Endothelial cell of umbilical vein (primary cell): Measurements from ENCODE around the gene CCDC70.

Experiments
- POLR2A ChIP-seq: IDR thresholded peaks from 2 replicates; pipeline ENCODE4 v1.6.1; 2012; ENCODE audit warnings: low read depth, mild to moderate bottlenecking, control low read depth, low read length
- POLR2AphosphoS5 ChIP-seq: IDR thresholded peaks from 2 replicates; pipeline ENCODE4 v1.6.1; 2012; ENCODE audit warnings: low read depth, mild to moderate bottlenecking, control low read depth, low read length, moderate library complexity; ENCODE audit not compliant: insufficient read depth
- TF ChIP-seq, protein P1 (sequence below), 2 donors: IDR thresholded peaks; 1 replicate in 1 of 2; 2 replicates in 1 of 2; pipeline ENCODE4 v1.5.1; 2011; ENCODE audit warnings: low read length in 2 of 2, mild to moderate bottlenecking in 2 of 2, moderate library complexity in 2 of 2, control low read depth in 1 of 2, inconsistent platforms in 1 of 2, low read depth in 1 of 2; ENCODE audit not compliant: insufficient read depth in 1 of 2; ENCODE audit errors: extremely low read depth in 1 of 2

DNA sequence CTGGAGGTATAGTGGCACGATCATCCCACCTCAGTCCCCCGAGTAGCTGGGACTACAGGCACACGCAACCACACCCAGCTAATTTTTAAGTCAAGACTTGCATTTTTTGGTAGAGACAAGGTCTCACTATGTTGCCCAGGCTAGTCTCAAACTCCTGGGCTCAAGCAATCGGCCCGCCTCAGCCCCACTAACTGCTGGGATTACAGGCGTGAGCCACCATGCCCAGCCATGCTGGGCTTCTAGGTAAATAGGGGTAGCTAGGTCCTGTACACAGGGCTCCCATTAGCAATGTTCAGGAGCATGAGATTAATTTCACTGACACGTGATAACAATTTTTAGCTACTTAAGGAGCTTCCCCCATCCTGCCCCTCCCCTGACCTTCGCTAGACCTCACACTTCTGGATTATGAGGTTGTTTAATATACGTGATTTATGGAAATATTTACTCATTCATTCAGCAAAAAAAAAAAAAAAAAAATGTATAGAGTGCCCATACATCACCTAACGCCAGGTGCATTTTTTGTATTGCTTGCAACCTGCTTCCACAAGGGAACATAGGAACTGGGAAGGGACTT lies 36.0 kb upstream of the CCDC70 start:
- TF ChIP-seq, protein P1, sequence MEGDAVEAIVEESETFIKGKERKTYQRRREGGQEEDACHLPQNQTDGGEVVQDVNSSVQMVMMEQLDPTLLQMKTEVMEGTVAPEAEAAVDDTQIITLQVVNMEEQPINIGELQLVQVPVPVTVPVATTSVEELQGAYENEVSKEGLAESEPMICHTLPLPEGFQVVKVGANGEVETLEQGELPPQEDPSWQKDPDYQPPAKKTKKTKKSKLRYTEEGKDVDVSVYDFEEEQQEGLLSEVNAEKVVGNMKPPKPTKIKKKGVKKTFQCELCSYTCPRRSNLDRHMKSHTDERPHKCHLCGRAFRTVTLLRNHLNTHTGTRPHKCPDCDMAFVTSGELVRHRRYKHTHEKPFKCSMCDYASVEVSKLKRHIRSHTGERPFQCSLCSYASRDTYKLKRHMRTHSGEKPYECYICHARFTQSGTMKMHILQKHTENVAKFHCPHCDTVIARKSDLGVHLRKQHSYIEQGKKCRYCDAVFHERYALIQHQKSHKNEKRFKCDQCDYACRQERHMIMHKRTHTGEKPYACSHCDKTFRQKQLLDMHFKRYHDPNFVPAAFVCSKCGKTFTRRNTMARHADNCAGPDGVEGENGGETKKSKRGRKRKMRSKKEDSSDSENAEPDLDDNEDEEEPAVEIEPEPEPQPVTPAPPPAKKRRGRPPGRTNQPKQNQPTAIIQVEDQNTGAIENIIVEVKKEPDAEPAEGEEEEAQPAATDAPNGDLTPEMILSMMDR (IDR thresholded peaks at IDR 0.05; ENCODE audit: extremely low read depth in 1 of 2, insufficient read depth in 1 of 2, low read depth in 1 of 2, low read length in 2 of 2) = no peak
- no peak for TF ChIP-seq POLR2AphosphoS5
- no peak for TF ChIP-seq POLR2A
